Keratinocyte (primary cell): Measurements from ENCODE around the gene RUNX1. TPM values are rescaled to one million over a fixed set of nuclear protein-coding genes. Genes with fewer than 3 reads are reported as not detected.

Experiments
- DNase-seq: peaks from one replicate; pipeline ENCODE4 v3.0.0-alpha.2; 2011; ENCODE audit warnings: low read depth, missing footprints, low spot score
- FAIRE-seq: peaks from 2 replicates; lab custom pipeline; 2011; peaks lifted over from hg19 to GRCh38; lab: Jason Lieb, UNC
- H2AFZ ChIP-seq: 2 replicates; pipeline ENCODE4 v1.6.0; 2012; ENCODE audit warnings: low read length, control low read depth, inconsistent platforms; ENCODE audit not compliant: control insufficient read depth
- H3K27ac ChIP-seq: 2 replicates; pipeline ENCODE4 v1.5.1; 2011; ENCODE audit warnings: low read length; ENCODE audit not compliant: control insufficient read depth, insufficient read depth
- H3K27me3 ChIP-seq: 3 replicates; pipeline ENCODE4 v1.6.0; 2011; ENCODE audit warnings: low read length; ENCODE audit not compliant: control insufficient read depth, insufficient read depth; ENCODE audit errors: extremely low read depth
- H3K36me3 ChIP-seq, 2 experiments: 2 replicates in 1 of 2; 3 replicates in 1 of 2; pipeline ENCODE4 v1.5.1; 2011; ENCODE audit warnings: low read length in 2 of 2, mild to moderate bottlenecking in 1 of 2; ENCODE audit not compliant: control insufficient read depth in 2 of 2, insufficient read depth in 2 of 2; ENCODE audit errors: extremely low read depth in 1 of 2
- H3K4me1 ChIP-seq: 3 replicates; pipeline ENCODE4 v1.5.1; 2011; ENCODE audit warnings: low read length; ENCODE audit not compliant: control insufficient read depth, insufficient read depth; ENCODE audit errors: extremely low read depth
- H3K4me2 ChIP-seq: 3 replicates; pipeline ENCODE4 v1.6.0; 2011; ENCODE audit warnings: low read depth, low read length; ENCODE audit not compliant: control insufficient read depth, insufficient read depth; ENCODE audit errors: extremely low read depth
- H3K4me3 ChIP-seq, 3 experiments: fragments of 200-600 bp in 1 of 3; sonication (generic) in 1 of 3; 2 replicates in 2 of 3; 3 replicates in 1 of 3; pipeline ENCODE4 v1.5.1; 2011 to 2016; ENCODE audit warnings: low read length in 3 of 3, mild to moderate bottlenecking in 3 of 3, control low read depth in 2 of 3, inconsistent platforms in 1 of 3, low read depth in 1 of 3, mixed read lengths in 1 of 3, mixed run types in 1 of 3, moderate library complexity in 1 of 3; ENCODE audit not compliant: control insufficient read depth in 2 of 3, insufficient read depth in 2 of 3; ENCODE audit errors: extremely low read depth in 1 of 3
- H3K79me2 ChIP-seq: 2 replicates; pipeline ENCODE4 v1.6.0; 2012; ENCODE audit warnings: low read length; ENCODE audit not compliant: control insufficient read depth, insufficient read depth
- H3K9ac ChIP-seq: 3 replicates; pipeline ENCODE4 v1.6.0; 2011; ENCODE audit warnings: low read length; ENCODE audit not compliant: control insufficient read depth, insufficient read depth; ENCODE audit errors: extremely low read depth
- H3K9me1 ChIP-seq: 3 replicates; pipeline ENCODE4 v1.6.0; 2011; ENCODE audit warnings: low read length; ENCODE audit not compliant: control insufficient read depth, insufficient read depth; ENCODE audit errors: extremely low read depth
- H3K9me3 ChIP-seq: 2 replicates; pipeline ENCODE4 v1.5.1; 2012; ENCODE audit warnings: low read depth, low read length; ENCODE audit not compliant: control insufficient read depth
- H4K20me1 ChIP-seq: 3 replicates; pipeline ENCODE4 v1.6.0; 2011; ENCODE audit warnings: low read length; ENCODE audit not compliant: control insufficient read depth, insufficient read depth; ENCODE audit errors: extremely low read depth
- CTCF ChIP-seq, 3 experiments: IDR thresholded peaks in 1 of 3; conservative IDR thresholded peaks in 1 of 3; optimal IDR thresholded peaks in 1 of 3; 2 replicates in 2 of 3; 3 replicates in 1 of 3; pipeline versions ENCODE3 to v1.5.1; 2011; ENCODE audit warnings: low read length in 3 of 3, mild to moderate bottlenecking in 3 of 3, moderate library complexity in 2 of 3, control low read depth in 1 of 3, inconsistent platforms in 1 of 3; ENCODE audit not compliant: insufficient read depth in 2 of 3; ENCODE audit errors: extremely low read depth in 1 of 3
- EZH2 ChIP-seq: IDR thresholded peaks from one replicate; pipeline ENCODE4 v1.6.1; 2012; ENCODE audit warnings: inconsistent platforms, mild to moderate bottlenecking, low read length, moderate library complexity
- dilution Hi-C: fragments of 300-500 bp; cut with MboI; formaldehyde crosslinking; loops from one replicate; pipeline ENCODE4 v1.7.0; 2020; ENCODE audit warnings: low sequenced_read_pairs; ENCODE audit not compliant: extremely low pct_ligation_motif_present
- polyA plus RNA-seq, 5 experiments: library from polyadenylated mRNA; depleted of rRNA in 3 of 5; stranded (reverse) in 3 of 5; stranded (forward) in 1 of 5; unstranded in 1 of 5; fragments of >200 nt; gene quantifications; 1 replicate in 1 of 5; 2 replicates in 3 of 5; 3 replicates in 1 of 5; pipeline versions ENCODE4 v1.2.1 to v1.2.3, GENCODE V29; 2011 to 2012; ENCODE audit warnings: missing spikeins in 2 of 5, low read depth in 1 of 5, low replicate concordance in 1 of 5

The RUNX1 gene
- polyA plus RNA-seq, 1 donor (not counting 4 experiments of a cell fraction or from before 2014, with no cell fraction given), result 44.9 TPM

DNA sequence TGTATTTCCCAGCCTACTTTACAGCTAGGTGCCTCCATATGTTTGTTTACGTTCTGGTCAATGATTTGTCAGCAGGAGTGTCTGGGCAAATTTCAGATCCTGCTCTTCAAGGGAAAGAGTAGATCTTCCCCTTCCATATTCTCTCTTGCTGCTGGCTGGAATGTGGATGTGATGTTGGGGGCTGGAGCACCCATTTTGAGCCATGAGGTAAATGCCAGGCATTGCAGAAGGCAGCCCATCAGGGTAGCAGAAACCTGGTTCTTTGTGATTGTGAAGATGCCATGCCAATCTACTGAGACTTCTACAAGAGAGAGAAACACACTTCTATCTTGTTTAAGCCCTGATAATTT, 25.1 kb downstream of the RUNX1 start:
- Histone ChIP-seq H3K27ac (no peak overlapping the region), H3K9me3 (no peaks in the 10 kb centered on the region), H3K4me2 (no peak overlapping the region), H3K36me3 (no peaks in the 10 kb centered on the region), H3K4me1 (peaks cover 21% of the 10 kb centered on the region), H3K4me3 (no peak overlapping the region), H3K79me2 (no peaks in the 10 kb centered on the region), H3K27me3 (no peaks in the 10 kb centered on the region), H3K9ac (no peak overlapping the region), H2AFZ (no peak overlapping the region), H4K20me1 (no peaks in the 10 kb centered on the region), H3K9me1 (no peaks in the 10 kb centered on the region)
- no peak for TF ChIP-seq EZH2
- no peak for TF ChIP-seq CTCF (optimal IDR thresholded peaks at IDR 0.05 in 1 of 3, IDR thresholded peaks at IDR 0.05 in 1 of 3, conservative IDR thresholded peaks at IDR 0.05 in 1 of 3; ENCODE audit: extremely low read depth in 1 of 3, insufficient read depth in 2 of 3, low read length in 3 of 3)
- DNase-seq (no peak), FAIRE-seq (no peak)
- dilution Hi-C loops, result no loop called here

- dilution Hi-C loops, result no loop called here
- Histone ChIP-seq H3K9me3 (no peaks in the 10 kb centered on the region), H3K79me2 (no peaks in the 10 kb centered on the region), H3K4me1 (peaks cover 21% of the 10 kb centered on the region), H3K4me2 (no peak overlapping the region), H3K9ac (no peak overlapping the region), H3K27me3 (no peaks in the 10 kb centered on the region), H3K9me1 (no peaks in the 10 kb centered on the region), H3K27ac (no peak overlapping the region), H3K36me3 (no peaks in the 10 kb centered on the region), H2AFZ (no peak overlapping the region), H4K20me1 (no peaks in the 10 kb centered on the region), H3K4me3 (no peak overlapping the region)
- TF ChIP-seq CTCF (optimal IDR thresholded peaks at IDR 0.05 in 1 of 3, IDR thresholded peaks at IDR 0.05 in 1 of 3, conservative IDR thresholded peaks at IDR 0.05 in 1 of 3; ENCODE audit: extremely low read depth in 1 of 3, insufficient read depth in 2 of 3, low read length in 3 of 3) (no peak), EZH2 (no peak)
- no peak for FAIRE-seq
- DNase-seq, result no peak
Observed at GRCh38 chr21:35023396-35024070, 25.6 kb downstream of the RUNX1 start.
